Peyer's patch (tissue), 4 donors: ENCODE measurements around the gene INPP5A. TPM values are rescaled to one million over a fixed set of nuclear protein-coding genes. Genes with fewer than 3 reads are reported as not detected.

Experiments
- DNase-seq, 3 donors: peaks; one replicate each; pipeline ENCODE4 v3.0.0-alpha.2; 2017 to 2019
- H3K27ac ChIP-seq, 4 donors: fragments of 200-600 bp; sonication (generic); one replicate each; pipeline ENCODE4 v1.5.1; 2016 to 2019
- H3K27me3 ChIP-seq, 2 donors: fragments of 200-600 bp; sonication (generic); one replicate each; pipeline ENCODE4 v1.5.1; 2019
- H3K36me3 ChIP-seq, 3 donors: fragments of 200-600 bp; sonication (generic); one replicate each; pipeline ENCODE4 v1.5.1; 2016 to 2019
- H3K4me1 ChIP-seq, 4 donors: fragments of 200-600 bp; sonication (generic); one replicate each; pipeline ENCODE4 v1.5.1; 2016 to 2019
- H3K4me3 ChIP-seq, 4 donors: fragments of 200-600 bp; sonication (generic); 1 replicate in 3 of 4; 2 replicates in 1 of 4; pipeline ENCODE4 v1.5.1; 2016 to 2019; ENCODE audit warnings: mild to moderate bottlenecking in 1 of 4
- H3K9me3 ChIP-seq, 4 donors: fragments of 200-600 bp; sonication (generic); one replicate each; pipeline ENCODE4 v1.5.1; 2016 to 2019; ENCODE audit warnings: mild to moderate bottlenecking in 1 of 4
- CTCF ChIP-seq, 6 experiments: fragments of 450-650 bp in 4 of 6; fragments of 200-600 bp in 2 of 6; sonication (generic) in 1 of 6; IDR thresholded peaks; one replicate each; pipeline ENCODE4 v1.5.1; 2017 to 2019; ENCODE audit warnings: antibody characterized with exemption in 6 of 6, mild to moderate bottlenecking in 3 of 6, moderate library complexity in 1 of 6
- POLR2A ChIP-seq, 2 donors: fragments of 450-650 bp; IDR thresholded peaks; one replicate each; pipeline ENCODE4 v1.5.1; 2017; ENCODE audit warnings: antibody characterized with exemption in 2 of 2, mild to moderate bottlenecking in 2 of 2, moderate library complexity in 2 of 2
- total RNA-seq, 4 donors: library from RNA; depleted of rRNA; stranded (reverse); fragments of >200 nt; gene quantifications; one replicate each; pipeline ENCODE4 v1.1.0, GENCODE V29; 2016

INPP5A gene
- total RNA-seq, 4 donors from 2014 or later = 33.8 to 76.4 (median 38.1) TPM

GRCh38 chr10:132729810-132730572, 192.4 kb downstream of the INPP5A start:
- TF ChIP-seq POLR2A (IDR thresholded peaks at IDR 0.05) (no peak), CTCF (IDR thresholded peaks at IDR 0.05) (no peak)
- H3K36me3 ChIP-seq = peaks cover 0 to 29% (median 0%) of the 10 kb centered on the region in 3 donors

GRCh38 chr10:132730573-132730953, 193.0 kb downstream of the INPP5A start:
- no peaks in the 10 kb centered on the region for H3K27me3 ChIP-seq
- peaks cover 0 to 29% (median 0%) of the 10 kb centered on the region in 3 donors for H3K36me3 ChIP-seq
- H3K27ac ChIP-seq = no peak overlapping the region

More at GRCh38 chr10:132729810-132730572, 192.4 kb downstream of the INPP5A start:
- no peaks in the 10 kb centered on the region for H3K4me1 ChIP-seq
- no peak for DNase-seq
- H3K27me3 ChIP-seq = no peaks in the 10 kb centered on the region
- no peaks in the 10 kb centered on the region for H3K9me3 ChIP-seq
- H3K27ac ChIP-seq = no peak overlapping the region
- no peak overlapping the region for H3K4me3 ChIP-seq

GRCh38 chr10:132732518-132732917, 194.9 kb downstream of the INPP5A start:
- H3K27me3 ChIP-seq = no peaks in the 10 kb centered on the region
- no peak overlapping the region for H3K4me3 ChIP-seq
- no peak overlapping the region for H3K27ac ChIP-seq
- no peaks in the 10 kb centered on the region for H3K4me1 ChIP-seq
- peaks cover 0 to 31% (median 0%) of the 10 kb centered on the region in 3 donors for H3K36me3 ChIP-seq
- no peak for DNase-seq
- TF ChIP-seq POLR2A (IDR thresholded peaks at IDR 0.05) (no peak), CTCF (IDR thresholded peaks at IDR 0.05) (no peak)
- no peaks in the 10 kb centered on the region for H3K9me3 ChIP-seq

More at GRCh38 chr10:132730573-132730953, 193.0 kb downstream of the INPP5A start:
- H3K4me1 ChIP-seq = no peaks in the 10 kb centered on the region
- no peaks in the 10 kb centered on the region for H3K9me3 ChIP-seq
- DNase-seq = no peak
- TF ChIP-seq POLR2A (IDR thresholded peaks at IDR 0.05) (no peak), CTCF (IDR thresholded peaks at IDR 0.05) (no peak)
- no peak overlapping the region for H3K4me3 ChIP-seq

- H3K36me3 ChIP-seq = peaks cover 0 to 17% (median 0%) of the 10 kb centered on the region in 3 donors
- no peaks in the 10 kb centered on the region for H3K27me3 ChIP-seq
- no peaks in the 10 kb centered on the region for H3K9me3 ChIP-seq
- no peaks in the 10 kb centered on the region for H3K4me1 ChIP-seq
- H3K27ac ChIP-seq = no peak overlapping the region
- TF ChIP-seq POLR2A (IDR thresholded peaks at IDR 0.05) (no peak), CTCF (IDR thresholded peaks at IDR 0.05) (no peak)
- DNase-seq = no peak
- no peak overlapping the region for H3K4me3 ChIP-seq
These were observed 196.3 kb downstream of the INPP5A start for GRCh38 chr10:132733926-132734325.

- H3K4me1 ChIP-seq = no peaks in the 10 kb centered on the region
- no peak for TF ChIP-seq POLR2A (IDR thresholded peaks at IDR 0.05)
- no peak for TF ChIP-seq CTCF (IDR thresholded peaks at IDR 0.05)
- H3K4me3 ChIP-seq = no peak overlapping the region
- peaks cover 0 to 9% (median 0%) of the 10 kb centered on the region in 3 donors for H3K36me3 ChIP-seq
- H3K27ac ChIP-seq = no peak overlapping the region
- H3K27me3 ChIP-seq = no peaks in the 10 kb centered on the region
- no peak for DNase-seq
- no peaks in the 10 kb centered on the region for H3K9me3 ChIP-seq
These were observed 197.8 kb downstream of the INPP5A start for GRCh38 chr10:132735341-132735775.
